Trophoblast cell (in vitro differentiated cells and primary cell): ENCODE measurements around the gene PKP3.

Experiments
- DNase-seq, 2 donors: peaks; one replicate each; pipeline ENCODE4 v3.0.0-alpha.2; 2016
- H2AFZ ChIP-seq: 2 replicates; pipeline ENCODE4 v1.6.1; 2013; ENCODE audit warnings: low read length, moderate library complexity, mild to moderate bottlenecking; ENCODE audit not compliant: insufficient read depth, poor library complexity
- H2AK5ac ChIP-seq: 2 replicates; pipeline ENCODE4 v1.6.1; 2013; ENCODE audit warnings: mild to moderate bottlenecking, low read length
- H2BK120ac ChIP-seq: 2 replicates; pipeline ENCODE4 v1.6.1; 2013; ENCODE audit warnings: low read length, mild to moderate bottlenecking, moderate library complexity; ENCODE audit not compliant: insufficient read depth, poor library complexity
- H2BK12ac ChIP-seq: 2 replicates; pipeline ENCODE4 v1.6.1; 2013; ENCODE audit warnings: mild to moderate bottlenecking, low read length, moderate library complexity
- H2BK5ac ChIP-seq: 2 replicates; pipeline ENCODE4 v1.6.1; 2013; ENCODE audit warnings: low read length, low read depth, moderate library complexity, mild to moderate bottlenecking; ENCODE audit not compliant: poor library complexity
- H3K14ac ChIP-seq: 2 replicates; pipeline ENCODE4 v1.6.1; 2013; ENCODE audit warnings: mild to moderate bottlenecking, low read length
- H3K18ac ChIP-seq: 2 replicates; pipeline ENCODE4 v1.6.1; 2013; ENCODE audit warnings: mild to moderate bottlenecking, low read length
- H3K23ac ChIP-seq: 2 replicates; pipeline ENCODE4 v1.6.1; 2013; ENCODE audit warnings: low read length
- H3K27ac ChIP-seq: 2 replicates; pipeline ENCODE4 v1.5.1; 2013; ENCODE audit warnings: low read depth, mild to moderate bottlenecking, inconsistent platforms, low read length, moderate library complexity
- H3K27me3 ChIP-seq: 2 replicates; pipeline ENCODE4 v1.6.1; 2013; ENCODE audit warnings: inconsistent platforms, mild to moderate bottlenecking, low read length, moderate library complexity; ENCODE audit not compliant: insufficient read depth
- H3K36me3 ChIP-seq, 2 experiments: 1 replicate in 1 of 2; 2 replicates in 1 of 2; pipeline ENCODE4 v1.6.1; 2013; ENCODE audit warnings: low read length in 2 of 2, mild to moderate bottlenecking in 2 of 2, moderate library complexity in 1 of 2; ENCODE audit not compliant: insufficient read depth in 2 of 2, control insufficient read depth in 1 of 2
- H3K4ac ChIP-seq: 2 replicates; pipeline ENCODE4 v1.6.1; 2013; ENCODE audit warnings: low read depth, mild to moderate bottlenecking, low read length, moderate library complexity
- H3K4me1 ChIP-seq, 2 experiments: 1 replicate in 1 of 2; 2 replicates in 1 of 2; pipeline ENCODE4 v1.6.1; 2013; ENCODE audit warnings: low read length in 2 of 2, mild to moderate bottlenecking in 2 of 2, moderate library complexity in 1 of 2; ENCODE audit not compliant: insufficient read depth in 2 of 2, control insufficient read depth in 1 of 2
- H3K4me2 ChIP-seq: 2 replicates; pipeline ENCODE4 v1.6.1; 2013; ENCODE audit warnings: inconsistent platforms, mild to moderate bottlenecking, low read length, moderate library complexity
- H3K4me3 ChIP-seq: 2 replicates; pipeline ENCODE4 v1.5.1; 2013; ENCODE audit warnings: mild to moderate bottlenecking, low read depth, low read length, inconsistent platforms
- H3K79me1 ChIP-seq: one replicate; pipeline ENCODE4 v1.6.1; 2013; ENCODE audit warnings: low read length
- H3K79me2 ChIP-seq: 2 replicates; pipeline ENCODE4 v1.6.1; 2013; ENCODE audit warnings: low read length, mild to moderate bottlenecking; ENCODE audit not compliant: control insufficient read depth, insufficient read depth, poor library complexity
- H3K9ac ChIP-seq: 2 replicates; pipeline ENCODE4 v1.6.1; 2013; ENCODE audit warnings: mild to moderate bottlenecking, low read length
- H3K9me3 ChIP-seq: 2 replicates; pipeline ENCODE4 v1.6.1; 2013; ENCODE audit warnings: low read depth, mild to moderate bottlenecking, control low read depth, inconsistent platforms, low read length; ENCODE audit not compliant: insufficient read depth
- H4K12ac ChIP-seq: 2 replicates; pipeline ENCODE4 v1.6.1; 2013; ENCODE audit warnings: low read depth, mild to moderate bottlenecking, low read length, moderate library complexity
- H4K8ac ChIP-seq: 2 replicates; pipeline ENCODE4 v1.6.1; 2013; ENCODE audit warnings: low read depth, mild to moderate bottlenecking, low read length, moderate library complexity
- H4K91ac ChIP-seq: one replicate; pipeline ENCODE4 v1.6.1; 2013; ENCODE audit warnings: low read depth, mild to moderate bottlenecking, low read length, moderate library complexity
- WGBS: extraction: QIAGEN DNeasy Blood & Tissue Kit; methylation state at CpG from one replicate; pipeline ENCODE4 v1.1.7; 2013; ENCODE audit warnings: missing lambda C conversion rate; ENCODE audit not compliant: insufficient read length, insufficient coverage; ENCODE audit errors: extremely low coverage; 5-methylcytosine and 5-hydroxymethylcytosine counted together

PKP3 gene

DNA sequence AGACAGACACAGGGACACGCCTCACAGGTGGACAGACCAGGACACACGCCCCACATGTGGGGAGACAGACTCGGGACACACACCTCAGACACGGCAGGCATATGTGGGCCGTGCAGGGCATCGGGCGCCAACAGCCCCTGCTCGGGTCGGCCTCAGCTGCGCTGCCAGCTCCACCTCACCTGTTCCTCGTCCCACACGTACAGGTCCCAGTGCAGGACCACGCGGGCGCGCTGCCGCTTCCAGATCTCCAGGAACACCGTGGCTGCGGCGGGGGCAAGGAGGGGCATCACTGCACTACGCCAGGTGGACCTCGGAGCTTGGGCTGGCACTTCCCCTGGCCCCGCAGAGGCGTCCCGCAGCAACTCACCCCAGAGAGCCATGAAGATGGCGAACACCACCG lies 35.4 kb downstream of the PKP3 start:
- H3K9ac ChIP-seq = no peak overlapping the region
- no peaks in the 10 kb centered on the region for H3K4me1 ChIP-seq
- no peak overlapping the region for H2AK5ac ChIP-seq
- H3K27ac ChIP-seq = no peak overlapping the region
- DNase-seq = no peak
- H3K4ac ChIP-seq = no peak overlapping the region
- no peak overlapping the region for H2BK12ac ChIP-seq
- H2BK5ac ChIP-seq = no peak overlapping the region
- H3K9me3 ChIP-seq = peaks cover 3% of the 10 kb centered on the region
- H4K91ac ChIP-seq = no peak overlapping the region
- H4K12ac ChIP-seq = no peak overlapping the region
- peak overlapping the region; percentile 32 for H3K4me3 ChIP-seq
- no peaks in the 10 kb centered on the region for H3K79me2 ChIP-seq
- H4K8ac ChIP-seq = no peak overlapping the region
- H3K79me1 ChIP-seq = no peaks in the 10 kb centered on the region
- H3K4me2 ChIP-seq = no peak overlapping the region
- H3K27me3 ChIP-seq = no peaks in the 10 kb centered on the region
- WGBS = no CpG with 5 or more reads among the region's 27 CpGs
- no peak overlapping the region for H2BK120ac ChIP-seq
- no peak overlapping the region for H3K23ac ChIP-seq
- H3K18ac ChIP-seq = no peak overlapping the region
- no peak overlapping the region for H2AFZ ChIP-seq
- H3K36me3 ChIP-seq = peaks cover 0 to 3% of the 10 kb centered on the region in 2 experiments
- H3K14ac ChIP-seq = no peak overlapping the region

- Histone ChIP-seq H2AK5ac (no peak overlapping the region), H3K9ac (no peak overlapping the region), H3K27ac (no peak overlapping the region), H3K36me3 (peaks cover 0 to 3% of the 10 kb centered on the region in 2 experiments), H2BK5ac (no peak overlapping the region), H3K14ac (no peak overlapping the region), H3K4me1 (no peaks in the 10 kb centered on the region), H4K8ac (no peak overlapping the region), H3K4me3 (no peak overlapping the region), H3K9me3 (peaks cover 3% of the 10 kb centered on the region), H3K4ac (no peak overlapping the region), H2BK120ac (no peak overlapping the region), H3K18ac (no peak overlapping the region), H3K4me2 (no peak overlapping the region), H3K23ac (no peak overlapping the region), H4K91ac (no peak overlapping the region), H3K79me1 (no peaks in the 10 kb centered on the region), H3K79me2 (no peaks in the 10 kb centered on the region), H4K12ac (no peak overlapping the region), H2BK12ac (no peak overlapping the region), H3K27me3 (no peaks in the 10 kb centered on the region), H2AFZ (no peak overlapping the region)
- WGBS = no CpG with 5 or more reads among the region's 25 CpGs
- DNase-seq = peak; percentile 40 to 62
Observed at GRCh38 chr11:429931-430456, 36.0 kb downstream of the PKP3 start.

GRCh38 chr11:431921-432320 lies 37.9 kb downstream of the PKP3 start:
- no peaks in the 10 kb centered on the region for H3K79me1 ChIP-seq
- H2BK12ac ChIP-seq = no peak overlapping the region
- H4K91ac ChIP-seq = no peak overlapping the region
- H3K14ac ChIP-seq = no peak overlapping the region
- H3K9ac ChIP-seq = no peak overlapping the region
- no CpG with 5 or more reads among the region's 13 CpGs for WGBS
- DNase-seq = no peak
- H4K12ac ChIP-seq = no peak overlapping the region
- H2AFZ ChIP-seq = no peak overlapping the region
- no peak overlapping the region for H2BK120ac ChIP-seq
- H3K18ac ChIP-seq = no peak overlapping the region
- no peak overlapping the region for H3K23ac ChIP-seq
- H2BK5ac ChIP-seq = no peak overlapping the region
- no peak overlapping the region for H4K8ac ChIP-seq
- H3K9me3 ChIP-seq = peaks cover 3% of the 10 kb centered on the region
- peaks cover 0 to 3% of the 10 kb centered on the region in 2 experiments for H3K36me3 ChIP-seq
- H3K79me2 ChIP-seq = no peaks in the 10 kb centered on the region
- no peaks in the 10 kb centered on the region for H3K27me3 ChIP-seq
- no peak overlapping the region for H3K4me2 ChIP-seq
- no peak overlapping the region for H3K4ac ChIP-seq
- no peak overlapping the region for H2AK5ac ChIP-seq
- no peaks in the 10 kb centered on the region for H3K4me1 ChIP-seq
- no peak overlapping the region for H3K4me3 ChIP-seq
- H3K27ac ChIP-seq = no peak overlapping the region

- no CpG with 5 or more reads among the region's 20 CpGs for WGBS
- H3K27ac ChIP-seq = no peak overlapping the region
Observed at GRCh38 chr11:432501-433100, 38.6 kb downstream of the PKP3 start.

More at GRCh38 chr11:432501-433100, 38.6 kb downstream of the PKP3 start:
- no peak overlapping the region for H3K4ac ChIP-seq
- no peak overlapping the region for H2BK120ac ChIP-seq
- no peak overlapping the region for H3K18ac ChIP-seq
- no peak overlapping the region for H3K23ac ChIP-seq
- H3K9ac ChIP-seq = no peak overlapping the region
- H2AK5ac ChIP-seq = no peak overlapping the region
- no peak overlapping the region for H4K91ac ChIP-seq
- no peak overlapping the region for H3K4me2 ChIP-seq
- no peaks in the 10 kb centered on the region for H3K27me3 ChIP-seq
- no peaks in the 10 kb centered on the region for H3K4me1 ChIP-seq
- no peaks in the 10 kb centered on the region for H3K79me1 ChIP-seq
- H3K9me3 ChIP-seq = peaks cover 8% of the 10 kb centered on the region
- H3K79me2 ChIP-seq = no peaks in the 10 kb centered on the region
- no peak overlapping the region for H2BK5ac ChIP-seq
- H4K12ac ChIP-seq = no peak overlapping the region
- no peak overlapping the region for H3K14ac ChIP-seq
- no peak overlapping the region for H4K8ac ChIP-seq
- H3K36me3 ChIP-seq = peaks cover 0 to 3% of the 10 kb centered on the region in 2 experiments
- no peak for DNase-seq
- no peak overlapping the region for H2AFZ ChIP-seq
- no peak overlapping the region for H2BK12ac ChIP-seq
- no peak overlapping the region for H3K4me3 ChIP-seq
